Sigmoid colon (tissue), 7 donors: ENCODE data around the gene DDIT4. TPM values are rescaled to one million over a fixed set of nuclear protein-coding genes. Genes with fewer than 3 reads are reported as not detected.
A peak's percentile ranks its signal among the peaks of the same experiment; 100 is the strongest.

Experiments used
- DNase-seq: peaks from one replicate; pipeline ENCODE4 v3.0.0-alpha.2; 2019
- H3K27ac ChIP-seq, 4 donors: fragments of 200-600 bp; sonication (generic); one replicate each; pipeline ENCODE4 v1.5.1; 2016 to 2019; ENCODE audit warnings: mild to moderate bottlenecking in 1 of 4
- H3K27me3 ChIP-seq, 3 donors: fragments of 200-600 bp; sonication (generic); one replicate each; pipeline ENCODE4 v1.5.1; 2019; ENCODE audit warnings: mild to moderate bottlenecking in 1 of 3
- H3K36me3 ChIP-seq, 4 donors: fragments of 200-600 bp; sonication (generic); one replicate each; pipeline ENCODE4 v1.5.1; 2016 to 2019
- H3K4me1 ChIP-seq, 4 donors: fragments of 200-600 bp; sonication (generic); one replicate each; pipeline ENCODE4 v1.5.1; 2017 to 2019
- H3K4me3 ChIP-seq, 4 donors: fragments of 200-600 bp; sonication (generic); one replicate each; pipeline ENCODE4 v1.5.1; 2017 to 2019; ENCODE audit warnings: mild to moderate bottlenecking in 2 of 4, moderate library complexity in 1 of 4
- H3K9me3 ChIP-seq, 4 donors: fragments of 200-600 bp in 3 of 4; sonication (generic) in 3 of 4; one replicate each; pipeline versions ENCODE4 v1.5.1 to v1.6.1; 2013 to 2019
- CTCF ChIP-seq, 4 experiments: fragments of 450-650 bp in 3 of 4; fragments of 200-600 bp in 1 of 4; IDR thresholded peaks; one replicate each; pipeline ENCODE4 v1.5.1; 2016 to 2019; ENCODE audit warnings: antibody characterized with exemption in 4 of 4, mild to moderate bottlenecking in 3 of 4, moderate library complexity in 2 of 4
- EP300 ChIP-seq, 4 donors: sonication (generic); formaldehyde crosslinking; IDR thresholded peaks; one replicate each; pipeline ENCODE4 v1.6.1; 2017; ENCODE audit warnings: antibody characterized with exemption in 4 of 4
- POLR2A ChIP-seq, 2 donors: fragments of 450-650 bp; IDR thresholded peaks; one replicate each; pipeline ENCODE4 v1.6.1; 2016; ENCODE audit warnings: antibody characterized with exemption in 2 of 2, mild to moderate bottlenecking in 2 of 2, moderate library complexity in 2 of 2
- POLR2AphosphoS5 ChIP-seq, 4 donors: sonication (generic); formaldehyde crosslinking; IDR thresholded peaks; one replicate each; pipeline ENCODE4 v1.6.1; 2017; ENCODE audit warnings: antibody characterized with exemption in 4 of 4
- WGBS, 2 donors: extraction: QIAGEN DNeasy Blood & Tissue Kit; methylation state at CpG; one replicate each; pipeline ENCODE4 v1.1.7; 2013; 5-methylcytosine and 5-hydroxymethylcytosine counted together
- intact Hi-C: fragments of 100-400 bp; cut with DNase I; formaldehyde crosslinking; loops from one replicate; pipeline ENCODE4 v1.15.1; 2023
- polyA plus RNA-seq, 3 donors: library from polyadenylated mRNA; stranded (reverse); fragments of 200-250 nt; gene quantifications; one replicate each; pipeline ENCODE4 v1.2.3, GENCODE V29; 2013
- total RNA-seq, 4 donors: library from RNA; depleted of rRNA; stranded (reverse); fragments of >200 nt; gene quantifications; one replicate each; pipeline ENCODE4 v1.1.0, GENCODE V29; 2016
- donor health status: healthy with polysubstance abuse.
- donor health status: Bipolar disorder and iron deficiency.
- donor health status: healthy.

Gene DDIT4
- total and polyA plus RNA-seq, 7 donors: 71.5 to 413 (median 100.0) TPM

DNA sequence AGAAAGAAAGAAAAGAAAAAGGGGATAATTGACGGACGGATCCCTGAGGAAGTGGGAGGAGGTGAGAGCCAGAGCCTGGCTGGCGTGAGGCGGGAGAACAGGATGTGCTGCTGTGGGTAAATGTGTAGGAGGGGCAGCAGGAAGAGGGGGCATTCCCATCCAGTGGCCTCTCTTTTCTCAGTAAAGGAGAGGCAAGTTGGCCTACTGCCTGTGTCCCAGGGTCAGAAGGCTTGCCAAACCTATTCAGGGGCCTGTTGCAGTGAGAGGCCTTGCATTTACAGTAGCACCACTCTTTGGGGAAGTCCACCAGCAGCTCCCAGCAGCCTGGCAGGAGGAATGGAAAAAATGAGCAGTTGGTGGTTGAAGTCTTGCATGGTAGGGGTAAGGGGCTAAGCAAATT is 31.0 kb upstream of the DDIT4 start:
- TF ChIP-seq POLR2AphosphoS5 (IDR thresholded peaks at IDR 0.05) (peak; percentile 28 to 66 (median 36)), POLR2A (IDR thresholded peaks at IDR 0.05) (no peak), CTCF (IDR thresholded peaks at IDR 0.05) (no peak), EP300 (IDR thresholded peaks at IDR 0.05) (peak in 1 of 4 donors; percentile 52)
- 72 to 90% methylated on average over 4 of the region's 4 CpGs for WGBS, 2 donors
- peak; percentile 88 for DNase-seq
- no peaks in the 10 kb centered on the region for H3K27me3 ChIP-seq
- H3K4me1 ChIP-seq: peaks cover 0 to 60% (median 58%) of the 10 kb centered on the region in 4 donors
- intact Hi-C loops: no loop called here
- no peaks in the 10 kb centered on the region for H3K9me3 ChIP-seq
- peaks cover 0 to under 1% (median 0%) of the 10 kb centered on the region in 4 donors for H3K36me3 ChIP-seq
- no peak overlapping the region for H3K4me3 ChIP-seq
- peak overlapping the region; percentile 91 to 95 (median 91) for H3K27ac ChIP-seq

DNA sequence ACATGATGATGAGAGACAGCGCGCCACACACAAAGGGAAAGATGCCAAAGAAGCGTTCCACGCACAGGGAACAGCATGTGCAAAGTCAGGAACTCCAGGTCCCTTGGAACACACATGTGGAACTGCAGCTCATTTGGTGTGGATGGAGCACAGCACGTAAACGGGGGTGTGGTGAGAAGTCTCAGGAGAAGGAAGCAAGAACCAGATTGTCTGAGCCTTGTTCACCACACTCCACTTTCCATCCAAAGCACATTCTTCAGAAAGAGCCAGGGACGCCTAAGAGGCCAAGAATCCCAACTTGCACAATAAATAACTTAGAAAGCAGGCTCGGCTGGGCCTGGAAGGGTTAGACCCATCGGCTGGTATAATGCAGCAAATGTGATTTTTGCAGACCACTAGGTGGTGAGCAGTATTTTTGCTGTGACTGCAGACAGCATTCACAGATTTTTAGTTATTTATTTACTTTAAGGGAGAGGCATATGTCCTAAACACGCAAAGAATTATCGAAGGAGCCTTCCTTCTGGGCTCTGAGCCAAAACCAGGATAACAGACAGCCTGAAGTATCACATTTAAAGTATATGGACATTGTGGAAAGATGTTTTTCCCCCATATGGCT is 29.8 kb upstream of the DDIT4 start:
- H3K4me1 ChIP-seq: peaks cover 0 to 72% (median 71%) of the 10 kb centered on the region in 4 donors
- peak overlapping the region; percentile 91 to 95 (median 91) for H3K27ac ChIP-seq
- no peak overlapping the region for H3K4me3 ChIP-seq
- H3K36me3 ChIP-seq: no peaks in the 10 kb centered on the region
- intact Hi-C loops: no loop called here
- WGBS, 2 donors: 36 to 66% methylated on average over 11 of the region's 11 CpGs
- no peaks in the 10 kb centered on the region for H3K9me3 ChIP-seq
- no peaks in the 10 kb centered on the region for H3K27me3 ChIP-seq
- DNase-seq: peak; percentile 93
- TF ChIP-seq POLR2A (IDR thresholded peaks at IDR 0.05) (no peak), POLR2AphosphoS5 (IDR thresholded peaks at IDR 0.05) (peak; percentile 75 to 85 (median 80)), EP300 (IDR thresholded peaks at IDR 0.05) (peak in 3 of 4 donors; percentile 39 to 70 (median 49)), CTCF (IDR thresholded peaks at IDR 0.05) (peak in 2 of 4 experiments; percentile 17 to 28)

GRCh38 chr10:72244573-72245038 is 29.1 kb upstream of the DDIT4 start:
- H3K4me3 ChIP-seq: no peak overlapping the region
- intact Hi-C loops: no loop called here
- H3K4me1 ChIP-seq: peaks cover 0 to 79% (median 77%) of the 10 kb centered on the region in 4 donors
- 48 to 59% methylated on average over 5 of the region's 5 CpGs for WGBS, 2 donors
- no peak for TF ChIP-seq CTCF (IDR thresholded peaks at IDR 0.05)
- H3K27me3 ChIP-seq: no peaks in the 10 kb centered on the region
- H3K36me3 ChIP-seq: no peaks in the 10 kb centered on the region
- no peak for DNase-seq
- no peaks in the 10 kb centered on the region for H3K9me3 ChIP-seq
- peak overlapping the region; percentile 91 to 95 (median 91) for H3K27ac ChIP-seq

GRCh38 chr10:72245949-72246525 is 27.7 kb upstream of the DDIT4 start:
- intact Hi-C loops: no loop called here
- WGBS, 2 donors: 21 to 37% methylated on average over 3 of the region's 3 CpGs

More at GRCh38 chr10:72245949-72246525, 27.7 kb upstream of the DDIT4 start:
- Histone ChIP-seq H3K27me3 (no peaks in the 10 kb centered on the region), H3K36me3 (no peaks in the 10 kb centered on the region), H3K4me1 (peaks cover 0 to 93% (median 91%) of the 10 kb centered on the region in 4 donors), H3K4me3 (no peak overlapping the region), H3K27ac (peak overlapping the region; percentile 91 to 95 (median 91)), H3K9me3 (no peaks in the 10 kb centered on the region)
- TF ChIP-seq POLR2A (IDR thresholded peaks at IDR 0.05): no peak
- no peak for TF ChIP-seq CTCF (IDR thresholded peaks at IDR 0.05)
- TF ChIP-seq POLR2AphosphoS5 (IDR thresholded peaks at IDR 0.05): peak in 1 of 4 donors; percentile 29
- no peak for DNase-seq
